ENCODE measurements around the gene YIPF7. TPM values are rescaled to one million over a fixed set of nuclear protein-coding genes. Genes with fewer than 3 reads are reported as not detected.
A peak's percentile ranks its signal among the peaks of the same experiment; 100 is the strongest.

YIPF7 gene
- under 0.01 TPM in 1 of 2 replicates, not detected in the other for total RNA-seq

DNA sequence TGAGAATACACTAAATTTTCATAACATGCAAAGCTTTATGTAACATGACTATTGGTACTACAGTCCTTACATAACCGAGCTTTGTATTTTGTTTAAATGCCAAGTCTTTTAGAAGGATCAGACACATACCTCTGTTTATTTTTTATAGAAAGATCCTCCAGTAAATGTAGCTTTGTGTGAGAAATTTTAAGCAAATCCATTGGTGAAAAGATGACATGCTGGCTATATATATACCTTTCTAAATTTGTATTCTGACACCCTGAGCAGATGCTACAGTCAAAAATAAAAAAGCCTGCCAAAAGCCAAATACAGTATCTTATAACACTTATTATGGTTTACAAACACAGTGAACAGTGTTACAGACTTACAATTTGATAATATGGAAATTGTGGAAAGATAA, at the start of gene YIPF7:
TSS of gene YIPF7 (minus strand) at position 201 of the 400 bp plus-strand sequence. CDS start 1,525 bp downstream, outside the sequence.
- H3K4me3 ChIP-seq (ENCODE audit: low read depth, low read length): no peak within 1 kb of the TSS
- no peak for DNase-seq (ENCODE audit: low read depth)
- TF ChIP-seq, protein P1, sequence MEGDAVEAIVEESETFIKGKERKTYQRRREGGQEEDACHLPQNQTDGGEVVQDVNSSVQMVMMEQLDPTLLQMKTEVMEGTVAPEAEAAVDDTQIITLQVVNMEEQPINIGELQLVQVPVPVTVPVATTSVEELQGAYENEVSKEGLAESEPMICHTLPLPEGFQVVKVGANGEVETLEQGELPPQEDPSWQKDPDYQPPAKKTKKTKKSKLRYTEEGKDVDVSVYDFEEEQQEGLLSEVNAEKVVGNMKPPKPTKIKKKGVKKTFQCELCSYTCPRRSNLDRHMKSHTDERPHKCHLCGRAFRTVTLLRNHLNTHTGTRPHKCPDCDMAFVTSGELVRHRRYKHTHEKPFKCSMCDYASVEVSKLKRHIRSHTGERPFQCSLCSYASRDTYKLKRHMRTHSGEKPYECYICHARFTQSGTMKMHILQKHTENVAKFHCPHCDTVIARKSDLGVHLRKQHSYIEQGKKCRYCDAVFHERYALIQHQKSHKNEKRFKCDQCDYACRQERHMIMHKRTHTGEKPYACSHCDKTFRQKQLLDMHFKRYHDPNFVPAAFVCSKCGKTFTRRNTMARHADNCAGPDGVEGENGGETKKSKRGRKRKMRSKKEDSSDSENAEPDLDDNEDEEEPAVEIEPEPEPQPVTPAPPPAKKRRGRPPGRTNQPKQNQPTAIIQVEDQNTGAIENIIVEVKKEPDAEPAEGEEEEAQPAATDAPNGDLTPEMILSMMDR (IDR thresholded peaks at IDR 0.05; ENCODE audit: insufficient read depth, low read depth, low read length): no peak

GRCh38 chr4:44701037-44701436, 49.6 kb upstream of the YIPF7 start:
- TF ChIP-seq, protein P1 (IDR thresholded peaks at IDR 0.05; ENCODE audit: insufficient read depth, low read depth, low read length): no peak
- DNase-seq (ENCODE audit: low read depth): no peak
- no peak overlapping the region for H3K4me3 ChIP-seq (ENCODE audit: low read depth, low read length)

GRCh38 chr4:44700427-44700826, 49.0 kb upstream of the YIPF7 start:
- no peak overlapping the region for H3K4me3 ChIP-seq (ENCODE audit: low read depth, low read length)
- TF ChIP-seq, protein P1 (IDR thresholded peaks at IDR 0.05; ENCODE audit: insufficient read depth, low read depth, low read length): no peak
- DNase-seq (ENCODE audit: low read depth): no peak

GRCh38 chr4:44684648-44685047, 33.2 kb upstream of the YIPF7 start:
- no peak overlapping the region for H3K4me3 ChIP-seq (ENCODE audit: low read depth, low read length)
- TF ChIP-seq, protein P1 (IDR thresholded peaks at IDR 0.05; ENCODE audit: insufficient read depth, low read depth, low read length): no peak
- DNase-seq (ENCODE audit: low read depth): no peak

- peak overlapping the region; percentile 96 for H3K4me3 ChIP-seq (ENCODE audit: low read depth, low read length)
- DNase-seq (ENCODE audit: low read depth): no peak
- TF ChIP-seq, protein P1 (IDR thresholded peaks at IDR 0.05; ENCODE audit: insufficient read depth, low read depth, low read length): no peak
Measured at GRCh38 chr4:44679060-44679459, 27.6 kb upstream of the YIPF7 start.

DNA sequence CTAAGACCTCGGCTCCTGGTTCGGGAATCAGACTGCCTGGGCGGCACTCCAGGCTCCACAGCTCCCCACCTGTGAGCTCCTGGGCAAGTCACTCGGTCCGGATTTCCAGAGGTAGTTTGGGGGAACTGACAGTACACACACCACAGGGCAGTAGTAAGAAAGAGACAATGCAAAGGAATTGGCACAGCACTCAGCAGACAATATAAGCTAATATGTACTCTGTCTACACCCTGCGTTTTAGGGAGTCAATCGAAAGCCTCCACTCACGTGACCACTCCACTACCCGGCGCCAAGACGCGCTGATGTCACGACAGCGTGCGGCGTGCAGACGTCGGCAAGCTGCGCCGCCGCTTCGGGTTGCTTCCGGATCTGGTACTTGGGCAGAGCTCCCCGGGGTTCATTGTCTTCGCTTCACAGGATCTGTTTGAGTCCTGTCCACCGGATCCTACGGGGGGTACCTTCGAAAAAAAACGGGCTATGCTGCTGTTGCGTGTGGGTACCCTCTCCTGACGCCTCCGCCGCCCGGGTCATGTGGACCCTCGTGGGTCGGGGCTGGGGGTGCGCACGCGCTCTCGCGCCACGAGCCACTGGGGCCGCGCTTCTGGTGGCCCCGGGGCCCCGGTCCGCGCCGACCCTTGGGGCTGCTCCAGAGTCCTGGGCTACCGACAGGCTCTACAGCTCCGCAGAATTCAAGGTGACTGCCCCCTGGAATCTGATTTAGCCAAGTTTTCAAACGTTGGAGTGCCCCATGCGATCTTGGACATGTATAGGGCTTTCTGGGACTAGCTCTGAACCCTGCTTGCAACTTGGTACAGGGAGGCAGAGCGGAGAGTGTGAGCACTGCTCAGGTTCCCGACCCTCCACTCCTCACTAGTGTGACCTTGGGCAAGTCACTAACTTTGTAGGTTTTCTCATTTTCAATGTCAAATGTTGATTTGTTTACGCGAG, 26.9 kb upstream of the YIPF7 start, which contains the start of gene GUF1:
TSS of gene GUF1 (plus strand) at position 327 of the 948 bp plus-strand sequence. CDS start at position 530, 203 bp downstream.
- H3K4me3 ChIP-seq (ENCODE audit: low read depth, low read length): peak within 1 kb of the TSS; percentile 96
- TF ChIP-seq, protein P1 (IDR thresholded peaks at IDR 0.05; ENCODE audit: insufficient read depth, low read depth, low read length): no peak
- DNase-seq (ENCODE audit: low read depth): peak; percentile 88

All from fibroblast of villous mesenchyme (primary cell).